Measurements from ENCODE around the gene UBE2B. TPM values are rescaled to one million over a fixed set of nuclear protein-coding genes. Genes with fewer than 3 reads are reported as not detected.

UBE2B gene
- total and polyA plus RNA-seq, 2 experiments from 2014 or later: 19.3 to 184 TPM

- no peak for TF ChIP-seq REST (IDR thresholded peaks at IDR 0.05; ENCODE audit: unreplicated experiment)
Observed at GRCh38 chr5:134432174-134432573, 60.8 kb downstream of the UBE2B start (continued).

GRCh38 chr5:134432677-134433359 lies 61.4 kb downstream of the UBE2B start:
- no peaks in the 10 kb centered on the region for H3K9me3 Mint-ChIP-seq
- ATAC-seq: peak; percentile 14
- Histone ChIP-seq H2AFZ (no peak overlapping the region), H3K79me2 (replicated peaks; ENCODE audit: insufficient read depth) (peaks cover 23% of the 10 kb centered on the region), H3K27me3 (ENCODE audit: insufficient read depth) (no peaks in the 10 kb centered on the region), H3K4me2 (no peak overlapping the region), H3F3A (replicated peaks; ENCODE audit: low read depth) (no peaks in the 10 kb centered on the region), H3K4me3 (no peak overlapping the region), H4K20me1 (replicated peaks; ENCODE audit: insufficient read depth) (no peaks in the 10 kb centered on the region), H3K4me1 (ENCODE audit: insufficient read depth) (peaks cover 22% of the 10 kb centered on the region), H3K36me3 (ENCODE audit: insufficient read depth) (no peaks in the 10 kb centered on the region), H3K27ac (ENCODE audit: low read depth) (0 out of 2 replicates have a peak overlapping the region, but pooled peaks have one; percentile 32), H3K9me2 (ENCODE audit: insufficient read depth) (no peaks in the 10 kb centered on the region)
- H3K27ac Mint-ChIP-seq: peak overlapping the region; percentile 52
- no peak for DNase-seq (ENCODE audit: low spot score)
- H3K4me3 Mint-ChIP-seq: no peak overlapping the region; the same call in 2 of the 3 replicates
- peaks cover 49% of the 10 kb centered on the region for H3K4me1 Mint-ChIP-seq
- peaks cover 37% of the 10 kb centered on the region for H3K36me3 Mint-ChIP-seq (ENCODE audit: low read depth)
- peaks cover 12% of the 10 kb centered on the region for H3K27me3 Mint-ChIP-seq (ENCODE audit: insufficient read depth, low read depth, poor library complexity)
- TF ChIP-seq JUNB (IDR thresholded peaks at IDR 0.05; ENCODE audit: unreplicated experiment) (no peak), ZNF331 (CRISPR knock-in tag; IDR thresholded peaks at IDR 0.05; ENCODE audit: low read depth) (no peak), ETS1 (IDR thresholded peaks at IDR 0.05) (no peak), EZH2phosphoT487 (IDR thresholded peaks at IDR 0.05; ENCODE audit: unreplicated experiment) (no peak), EZH2 (IDR thresholded peaks at IDR 0.05; ENCODE audit: low read depth, unreplicated experiment) (no peak), CTCF (conservative IDR thresholded peaks at IDR 0.05; ENCODE audit: low read depth in 2 of 2) (no peak), CREB1 (CRISPR knock-in tag; IDR thresholded peaks at IDR 0.05; ENCODE audit: low read depth) (no peak), POLR2AphosphoS5 (IDR thresholded peaks at IDR 0.05; ENCODE audit: low read depth) (no peak), STAT1 (IDR thresholded peaks at IDR 0.05; ENCODE audit: unreplicated experiment) (no peak), ZNF114 (CRISPR knock-in tag; IDR thresholded peaks at IDR 0.05) (no peak), REST (IDR thresholded peaks at IDR 0.05; ENCODE audit: unreplicated experiment) (no peak)
